ENCODE data around the gene PPP2R3A.

- TF ChIP-seq EZH2phosphoT487 (IDR thresholded peaks at IDR 0.05; ENCODE audit: insufficient read depth, low read depth) (no peak), EZH2 (IDR thresholded peaks at IDR 0.05; ENCODE audit: insufficient read depth, poor library complexity, severe bottlenecking) (no peak)
These were observed 229.9 kb downstream of the PPP2R3A start for GRCh38 chr3:136195258-136196063.

Data from GM23248 (cell line).